IMR-90 (cell line): ENCODE measurements around the gene CTNNA2. TPM values are rescaled to one million over a fixed set of nuclear protein-coding genes. Genes with fewer than 3 reads are reported as not detected.

Source experiments
- ATAC-seq: fragments of 200-7000 bp; cut with Tn5 transposase; 2 replicates; pipeline ENCODE4 v1.9.1; 2020; ENCODE audit warnings: low read depth, mild to moderate bottlenecking, moderate library complexity
- BruUV-seq: library from RNA; stranded (reverse); fragments of 400-500 nt; replicated peaks from 2 replicates; lab custom pipeline; 2021; lab: Mats Ljungman, UMichigan
- CTCF ChIA-PET: fragments of 300-600 bp; formaldehyde crosslinking; extraction: SDS; loops from one replicate; lab custom pipeline; 2021; ENCODE audit warnings: antibody characterized with exemption; lab: Yijun Ruan, JAX
- POLR2A ChIA-PET: fragments of 300-600 bp; sonication (Branson Sonifier 250); formaldehyde crosslinking; loops from one replicate; lab custom pipeline; 2022; ENCODE audit warnings: antibody characterized with exemption; ENCODE audit not compliant: unreplicated experiment; lab: Charles Lee
- DNase-seq: peaks from one replicate; pipeline ENCODE4 v3.0.0; 2013
- H2AFZ ChIP-seq: replicated peaks from 2 replicates; pipeline ENCODE3; 2013; ENCODE audit warnings: low read length, mild to moderate bottlenecking; ENCODE audit not compliant: poor library complexity
- H2AK5ac ChIP-seq: 2 replicates; pipeline ENCODE4 v1.6.1; 2013; ENCODE audit warnings: low read depth, low read length, inconsistent platforms
- H2AK9ac ChIP-seq: replicated peaks from 2 replicates; pipeline ENCODE3; 2013; ENCODE audit warnings: mild to moderate bottlenecking, low read depth, low read length, moderate library complexity; ENCODE audit not compliant: poor library complexity
- H2BK120ac ChIP-seq: 2 replicates; pipeline ENCODE4 v1.6.1; 2013; ENCODE audit warnings: low read depth, low read length, inconsistent platforms
- H2BK15ac ChIP-seq: 3 replicates; pipeline ENCODE4 v1.6.1; 2013; ENCODE audit warnings: low read depth, low read length, inconsistent platforms
- H2BK20ac ChIP-seq: 2 replicates; pipeline ENCODE4 v1.6.1; 2013; ENCODE audit warnings: low read depth, mild to moderate bottlenecking, inconsistent platforms, low read length, moderate library complexity
- H2BK5ac ChIP-seq: 2 replicates; pipeline ENCODE4 v1.6.1; 2013; ENCODE audit warnings: mild to moderate bottlenecking, low read depth, low read length, inconsistent platforms; ENCODE audit not compliant: poor library complexity, severe bottlenecking
- H3K14ac ChIP-seq: replicated peaks from 2 replicates; pipeline ENCODE4 v1.6.1; 2013; ENCODE audit warnings: low read depth, low read length, inconsistent platforms
- H3K18ac ChIP-seq: 2 replicates; pipeline ENCODE4 v1.6.1; 2013; ENCODE audit warnings: low read depth, low read length, control low read depth
- H3K23ac ChIP-seq: 2 replicates; pipeline ENCODE4 v1.6.1; 2013; ENCODE audit warnings: low read depth, low read length, inconsistent platforms
- H3K27ac ChIP-seq: 2 replicates; pipeline ENCODE4 v1.5.1; 2013; ENCODE audit warnings: mild to moderate bottlenecking, control low read depth, low read length; ENCODE audit not compliant: insufficient read depth
- H3K27me3 ChIP-seq: 2 replicates; pipeline ENCODE4 v1.6.1; 2013; ENCODE audit warnings: low read length; ENCODE audit not compliant: control insufficient read depth, insufficient read depth
- H3K36me3 ChIP-seq: 2 replicates; pipeline ENCODE4 v1.6.1; 2013; ENCODE audit warnings: low read length, mixed read lengths; ENCODE audit not compliant: control insufficient read depth, insufficient read depth
- H3K4ac ChIP-seq: 2 replicates; pipeline ENCODE4 v1.6.1; 2013; ENCODE audit warnings: low read depth, low read length, inconsistent platforms
- H3K4me1 ChIP-seq: 2 replicates; pipeline ENCODE4 v1.6.1; 2013; ENCODE audit warnings: low read length, mixed read lengths; ENCODE audit not compliant: control insufficient read depth, insufficient read depth
- H3K4me2 ChIP-seq: 2 replicates; pipeline ENCODE4 v1.6.1; 2013; ENCODE audit warnings: low read depth, mild to moderate bottlenecking, control low read depth, low read length, moderate library complexity
- H3K4me3 ChIP-seq: 2 replicates; pipeline ENCODE4 v1.5.1; 2013; ENCODE audit warnings: low read depth, mild to moderate bottlenecking, control low read depth, low read length, moderate library complexity; ENCODE audit not compliant: insufficient read depth
- H3K56ac ChIP-seq: 2 replicates; pipeline ENCODE4 v1.6.1; 2013; ENCODE audit warnings: low read length, inconsistent platforms; ENCODE audit not compliant: insufficient read depth; ENCODE audit errors: extremely low read depth
- H3K79me1 ChIP-seq, 2 experiments: 2 replicates each; pipeline ENCODE4 v1.6.1; 2013; ENCODE audit warnings: low read length in 2 of 2, inconsistent platforms in 1 of 2, low read depth in 1 of 2
- H3K9ac ChIP-seq: 2 replicates; pipeline ENCODE4 v1.6.1; 2013; ENCODE audit warnings: low read depth, low read length, control low read depth
- H3K9me1 ChIP-seq: 2 replicates; pipeline ENCODE4 v1.6.1; 2013; ENCODE audit warnings: low read length, inconsistent platforms; ENCODE audit not compliant: insufficient read depth
- H3K9me3 ChIP-seq: 2 replicates; pipeline ENCODE4 v1.6.1; 2013; ENCODE audit warnings: low read length; ENCODE audit not compliant: control insufficient read depth, insufficient read depth
- H4K20me1 ChIP-seq: 2 replicates; pipeline ENCODE4 v1.6.1; 2013; ENCODE audit warnings: low read length, inconsistent platforms; ENCODE audit not compliant: insufficient read depth
- H4K5ac ChIP-seq: 2 replicates; pipeline ENCODE4 v1.6.1; 2013; ENCODE audit warnings: mild to moderate bottlenecking, low read depth, low read length, control low read depth
- H4K8ac ChIP-seq, 2 experiments: 2 replicates each; pipeline ENCODE4 v1.6.1; 2013; ENCODE audit warnings: low read depth in 2 of 2, low read length in 2 of 2, control low read depth in 1 of 2, inconsistent platforms in 1 of 2
- H4K91ac ChIP-seq: 2 replicates; pipeline ENCODE4 v1.6.1; 2013; ENCODE audit warnings: low read depth, low read length, inconsistent platforms; ENCODE audit not compliant: insufficient read depth
- BHLHE40 ChIP-seq: fragments of 150-350 bp; IDR thresholded peaks from 2 replicates; pipeline ENCODE4 v1.6.1; 2016; ENCODE audit warnings: mild to moderate bottlenecking, low read depth, low read length
- CEBPB ChIP-seq: IDR thresholded peaks from 2 replicates; pipeline ENCODE4 v1.6.1; 2012; ENCODE audit warnings: low read depth, low read length, improper control_type of control experiment
- CTCF ChIP-seq: conservative IDR thresholded peaks from 2 replicates; pipeline ENCODE4 v1.5.1; 2012; ENCODE audit warnings: mild to moderate bottlenecking, low read depth, low read length, improper control_type of control experiment
- MAFK ChIP-seq: IDR thresholded peaks from 2 replicates; pipeline ENCODE4 v1.6.1; 2012; ENCODE audit warnings: low read depth, low read length, improper control_type of control experiment
- RAD21 ChIP-seq: IDR thresholded peaks from 2 replicates; pipeline ENCODE4 v1.6.1; 2012; ENCODE audit warnings: low read length, improper control_type of control experiment
- RFX5 ChIP-seq: IDR thresholded peaks from 2 replicates; pipeline ENCODE4 v1.8.0; 2012; ENCODE audit warnings: low read depth, mild to moderate bottlenecking, low read length, moderate library complexity
- SMC3 ChIP-seq: fragments of 150-350 bp; IDR thresholded peaks from 2 replicates; pipeline ENCODE4 v1.6.1; 2016; ENCODE audit warnings: low read depth, mild to moderate bottlenecking, antibody characterized with exemption, low read length, moderate library complexity
- WGBS, 2 experiments: methylation state at CpG; one replicate each; pipeline versions ENCODE4 v1.1.5 to v1.1.7; 2013; ENCODE audit warnings: missing lambda C conversion rate in 2 of 2; ENCODE audit not compliant: insufficient read length in 1 of 2; ENCODE audit errors: extremely low coverage in 2 of 2; 5-methylcytosine and 5-hydroxymethylcytosine counted together
- dilution Hi-C: fragments of 300-500 bp; cut with HindIII; formaldehyde crosslinking; loops from one replicate; pipeline ENCODE4 v1.14.3; 2018; ENCODE audit warnings: low sequenced_read_pairs; ENCODE audit not compliant: unreplicated experiment
- in situ Hi-C: fragments of 300-500 bp; cut with MboI; formaldehyde crosslinking; loops from 3 replicates; pipeline ENCODE4 v1.14.3; 2019; ENCODE audit warnings: low sequenced_read_pairs, inconsistent platforms, mixed read lengths
- intact Hi-C: fragments of 100-400 bp; cut with micrococcal nuclease; formaldehyde crosslinking; loops from 2 replicates; pipeline ENCODE4 v1.10.0; 2022
- polyA plus RNA-seq, 3 experiments: library from polyadenylated mRNA; depleted of rRNA; stranded (reverse); fragments of >200 nt; gene quantifications; 2 replicates each; pipeline ENCODE4 v1.2.3, GENCODE V29; 2012; ENCODE audit warnings: low replicate concordance in 1 of 3
- total RNA-seq: library from RNA; depleted of rRNA; stranded (reverse); fragments of >200 nt; gene quantifications from 2 replicates; pipeline ENCODE4 v1.2.3, GENCODE V29; 2012

CTNNA2 gene
- total and polyA plus RNA-seq, 2 of the 4 experiments (the other 2 are of a cell fraction): not detected

- in situ Hi-C loops: no loop called here
These were observed 882.4 kb downstream of the CTNNA2 start for GRCh38 chr2:80395251-80395650.

More at GRCh38 chr2:80395251-80395650, 882.4 kb downstream of the CTNNA2 start:
- no peak overlapping the region for H3K4me2 ChIP-seq
- CTCF ChIA-PET: no interaction called here
- no peaks in the 10 kb centered on the region for H3K36me3 ChIP-seq
- no peak overlapping the region for H2AK5ac ChIP-seq
- BruUV-seq: no TSS peak
- no peaks in the 10 kb centered on the region for H3K9me1 ChIP-seq
- no peak overlapping the region for H3K9ac ChIP-seq
- no peak for TF ChIP-seq CTCF
- TF ChIP-seq MAFK: no peak
- no peak for TF ChIP-seq RAD21
- no peak for TF ChIP-seq RFX5
- TF ChIP-seq SMC3: no peak
- no peak for TF ChIP-seq CEBPB
- no peak for TF ChIP-seq BHLHE40
- POLR2A ChIA-PET: no interaction called here
- H4K5ac ChIP-seq: no peak overlapping the region
- H3K4me3 ChIP-seq: no peak overlapping the region
- DNase-seq (no peak), ATAC-seq (no peak)
- H2AK9ac ChIP-seq: no peak overlapping the region
- no peak overlapping the region for H2BK5ac ChIP-seq
- H3K4me1 ChIP-seq: no peaks in the 10 kb centered on the region
- no peaks in the 10 kb centered on the region for H3K9me3 ChIP-seq
- no peak overlapping the region for H2BK120ac ChIP-seq
- intact Hi-C loops (no loop called here), dilution Hi-C loops (no loop called here)
- H3K23ac ChIP-seq: no peak overlapping the region
- WGBS, 2 experiments: no CpG with 5 or more reads among the region's 1 CpG
- no peak overlapping the region for H4K91ac ChIP-seq
- H2BK20ac ChIP-seq: no peak overlapping the region
- H3K27ac ChIP-seq: no peak overlapping the region
- no peak overlapping the region for H2AFZ ChIP-seq
- H4K8ac ChIP-seq: no peak overlapping the region
- H3K4ac ChIP-seq: no peak overlapping the region
- H3K56ac ChIP-seq: no peak overlapping the region
- no peak overlapping the region for H2BK15ac ChIP-seq
- H3K79me1 ChIP-seq: no peaks in the 10 kb centered on the region
- no peaks in the 10 kb centered on the region for H3K27me3 ChIP-seq
- no peak overlapping the region for H3K18ac ChIP-seq
- H4K20me1 ChIP-seq: no peaks in the 10 kb centered on the region
- no peak overlapping the region for H3K14ac ChIP-seq
